Right lung (tissue), 5 donors: Measurements from ENCODE around the gene POLR2B. TPM values are rescaled to one million over a fixed set of nuclear protein-coding genes. Genes with fewer than 3 reads are reported as not detected.
"Not testable (repeated sequence)": the region's sequence is repeated elsewhere in the genome, so short reads cannot be mapped to it uniquely, and the experiment has no call there.

ENCODE experiments used
- DNase-seq, 2 donors: peaks; one replicate each; pipeline ENCODE4 v3.0.0-alpha.2; 2013
- polyA plus RNA-seq, 5 donors: library from polyadenylated mRNA; unstranded; fragments of 120-200 nt; gene quantifications; one replicate each; pipeline versions ENCODE4 v1.2.1 to v1.2.3, GENCODE V29; 2013; ENCODE audit warnings: inconsistent platforms in 1 of 5, low replicate concordance in 1 of 5; ENCODE audit not compliant: insufficient read length in 5 of 5, insufficient read depth in 1 of 5

Gene POLR2B
- polyA plus RNA-seq, 5 donors: 91.1 to 133 (median 121) TPM

DNA sequence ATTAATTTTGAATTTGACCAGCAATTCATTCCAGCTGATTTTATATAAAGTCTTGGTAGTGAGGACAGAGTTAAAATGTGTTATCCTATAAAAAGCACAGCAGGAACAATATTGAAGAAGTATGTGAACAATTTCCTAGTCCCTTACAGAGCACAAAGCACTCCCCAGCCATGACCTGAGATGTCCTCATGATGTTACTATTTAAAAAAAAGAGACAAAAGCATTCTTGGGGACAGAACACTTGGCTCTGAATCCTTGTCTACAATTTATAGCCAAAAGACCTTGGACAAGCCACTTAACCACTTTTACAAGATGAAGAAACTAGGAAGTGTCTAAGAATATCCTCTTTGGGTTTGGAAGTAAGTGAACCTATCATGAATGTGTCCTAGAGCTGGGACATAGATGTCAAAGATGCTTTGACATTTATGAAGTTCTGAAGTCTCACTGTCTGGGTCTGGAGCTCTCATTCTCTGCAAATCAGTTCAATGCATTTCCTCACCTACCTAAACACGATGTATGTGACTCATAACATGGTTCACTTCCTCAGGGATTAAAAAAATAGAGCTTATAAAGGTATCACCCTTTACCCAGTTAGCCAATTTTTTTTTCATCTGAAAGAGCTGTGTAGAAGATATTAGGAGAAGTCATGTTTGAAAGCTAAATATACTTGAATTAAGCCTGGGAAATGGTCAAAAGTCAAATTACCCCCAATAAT lies 70.1 kb downstream of the POLR2B start:
- DNase-seq: no peak

GRCh38 chr4:57051095-57051494 lies 72.4 kb downstream of the POLR2B start:
- DNase-seq: no peak

DNA sequence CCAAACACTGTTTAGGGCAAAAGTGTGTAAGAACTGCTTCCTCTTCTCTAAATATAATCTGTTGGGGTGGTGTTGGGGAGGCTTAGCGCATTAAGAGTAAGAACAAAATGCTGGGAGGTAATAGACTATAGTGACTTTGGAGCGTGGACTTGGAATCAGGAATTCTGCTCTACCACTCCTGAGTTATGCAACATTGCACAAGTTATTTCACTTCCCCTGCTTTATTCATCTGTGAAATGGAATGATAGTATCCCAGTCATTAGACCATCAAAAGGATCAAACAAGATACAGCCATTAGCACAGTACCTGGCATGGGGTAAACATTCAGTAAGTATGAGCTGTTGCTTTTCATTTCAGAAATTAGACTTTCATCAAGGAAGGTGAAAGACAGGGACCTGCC lies 72.8 kb downstream of the POLR2B start:
- no peak for DNase-seq

GRCh38 chr4:57053508-57053907 lies 74.8 kb downstream of the POLR2B start:
- no peak for DNase-seq

DNA sequence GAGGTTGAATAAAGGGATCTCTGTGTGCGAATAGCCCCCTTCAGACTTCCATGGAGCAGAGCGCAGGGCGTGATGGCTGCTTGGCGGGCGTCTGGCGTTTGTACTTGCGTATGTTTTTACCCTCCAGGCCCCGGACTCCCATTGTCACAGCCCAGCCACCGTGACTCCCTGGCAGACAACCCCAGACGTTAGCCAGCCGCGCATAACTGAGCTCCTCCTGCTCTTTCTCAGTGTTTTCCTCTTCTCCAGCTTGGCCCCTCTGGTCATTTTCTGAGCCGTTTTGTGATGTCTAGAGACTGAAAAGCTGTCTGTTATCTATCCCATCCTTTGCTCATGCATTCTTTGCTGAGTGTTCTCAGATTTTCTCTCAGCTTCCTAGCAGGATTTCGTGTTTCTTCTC lies 77.2 kb downstream of the POLR2B start:
- no peak for DNase-seq

DNA sequence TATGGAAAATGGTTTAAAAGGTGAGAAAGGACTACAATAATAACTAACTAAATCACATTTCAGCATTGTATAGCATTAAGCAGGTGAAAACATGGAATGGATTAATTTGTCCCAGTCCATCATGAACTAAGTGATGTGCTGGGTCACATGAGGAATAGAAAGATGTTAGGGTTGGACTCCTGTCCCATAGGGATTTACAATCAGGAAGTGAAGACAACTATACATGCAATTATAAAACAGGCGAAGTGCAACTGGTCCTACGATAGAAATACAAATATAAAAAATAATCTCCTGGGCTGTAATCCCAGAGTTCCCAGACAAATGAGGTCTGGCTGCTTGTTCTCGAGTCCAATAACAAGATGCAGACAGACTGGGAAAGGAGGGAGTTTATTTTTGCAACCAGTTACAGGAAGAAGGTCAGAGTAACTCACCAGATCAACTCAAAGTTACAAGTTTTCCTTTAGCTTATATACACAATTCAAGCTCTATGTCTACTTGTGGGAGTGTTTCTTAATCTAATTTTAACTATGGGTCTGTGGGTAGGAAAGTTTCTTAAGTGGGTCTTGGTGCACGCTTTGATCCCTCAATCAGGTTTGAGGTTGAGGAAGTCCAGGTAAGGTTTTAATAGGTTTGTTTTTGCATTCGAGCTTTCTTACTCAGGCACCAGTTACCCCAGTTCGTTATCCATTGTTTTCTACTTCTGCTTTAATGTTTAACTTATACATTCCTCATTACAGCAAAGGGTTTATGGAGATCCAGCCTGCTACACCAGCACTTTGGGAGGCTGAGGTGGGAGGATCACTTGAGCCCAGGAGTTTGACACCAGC lies 81.4 kb downstream of the POLR2B start:
- DNase-seq: no peak

DNA sequence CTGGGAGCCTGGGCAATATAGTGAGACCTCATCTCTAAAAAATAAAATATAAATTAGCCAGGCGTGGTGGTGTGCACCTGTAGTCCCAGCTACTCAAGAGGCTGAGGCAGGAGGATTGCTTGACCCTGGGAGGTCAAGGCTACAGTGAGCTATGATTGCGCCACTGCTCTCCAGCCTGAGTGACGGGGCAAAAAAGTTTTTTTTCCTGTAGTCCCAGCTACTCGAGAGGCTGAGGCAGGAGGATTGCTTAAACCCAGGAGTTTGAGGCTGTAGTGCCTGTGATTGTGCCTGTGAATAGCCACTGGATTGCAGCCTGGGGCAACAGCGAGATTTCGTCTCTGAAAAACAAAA lies 82.0 kb downstream of the POLR2B start:
- not testable (repeated sequence) for DNase-seq

- no peak for DNase-seq
These were observed 82.7 kb downstream of the POLR2B start for GRCh38 chr4:57061395-57061794.

DNA sequence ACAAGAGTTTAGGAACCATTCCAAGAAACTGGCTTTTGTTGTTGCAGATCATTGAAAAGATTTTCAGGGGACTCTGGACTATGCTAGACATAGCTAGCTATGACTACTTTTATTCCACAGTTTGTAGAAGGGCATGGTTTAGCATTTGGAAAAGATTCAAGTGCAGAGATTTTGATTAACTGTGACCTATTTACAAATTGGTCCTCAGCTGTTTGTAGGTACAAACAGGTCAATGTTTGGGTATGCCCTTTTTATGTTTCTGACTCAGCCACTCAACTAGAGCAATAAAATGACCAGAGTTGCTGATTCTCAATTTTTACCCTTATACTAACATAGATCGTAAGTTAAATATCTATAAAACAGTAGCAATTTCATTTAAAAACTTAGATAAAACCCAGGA lies 84.8 kb downstream of the POLR2B start:
- no peak for DNase-seq

DNA sequence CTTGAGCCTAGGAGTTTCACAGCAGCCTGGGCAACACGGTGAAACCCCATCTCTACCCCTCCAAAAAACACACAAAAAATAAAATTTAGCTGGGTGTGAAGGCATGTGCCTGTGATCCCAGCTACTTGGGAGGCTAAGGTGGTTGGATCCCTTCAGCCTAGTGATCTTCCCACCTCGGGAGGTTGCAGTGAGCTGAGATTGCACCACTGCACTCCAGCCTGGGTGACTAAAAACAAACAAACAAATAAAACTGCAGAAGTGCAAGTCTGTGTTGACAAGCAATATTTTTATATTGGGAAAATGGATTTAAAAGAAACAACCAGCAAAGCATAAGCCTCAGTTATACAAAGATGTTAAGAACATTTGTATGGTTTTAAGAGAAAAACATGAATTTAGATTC lies 85.4 kb downstream of the POLR2B start:
- DNase-seq: no peak

DNA sequence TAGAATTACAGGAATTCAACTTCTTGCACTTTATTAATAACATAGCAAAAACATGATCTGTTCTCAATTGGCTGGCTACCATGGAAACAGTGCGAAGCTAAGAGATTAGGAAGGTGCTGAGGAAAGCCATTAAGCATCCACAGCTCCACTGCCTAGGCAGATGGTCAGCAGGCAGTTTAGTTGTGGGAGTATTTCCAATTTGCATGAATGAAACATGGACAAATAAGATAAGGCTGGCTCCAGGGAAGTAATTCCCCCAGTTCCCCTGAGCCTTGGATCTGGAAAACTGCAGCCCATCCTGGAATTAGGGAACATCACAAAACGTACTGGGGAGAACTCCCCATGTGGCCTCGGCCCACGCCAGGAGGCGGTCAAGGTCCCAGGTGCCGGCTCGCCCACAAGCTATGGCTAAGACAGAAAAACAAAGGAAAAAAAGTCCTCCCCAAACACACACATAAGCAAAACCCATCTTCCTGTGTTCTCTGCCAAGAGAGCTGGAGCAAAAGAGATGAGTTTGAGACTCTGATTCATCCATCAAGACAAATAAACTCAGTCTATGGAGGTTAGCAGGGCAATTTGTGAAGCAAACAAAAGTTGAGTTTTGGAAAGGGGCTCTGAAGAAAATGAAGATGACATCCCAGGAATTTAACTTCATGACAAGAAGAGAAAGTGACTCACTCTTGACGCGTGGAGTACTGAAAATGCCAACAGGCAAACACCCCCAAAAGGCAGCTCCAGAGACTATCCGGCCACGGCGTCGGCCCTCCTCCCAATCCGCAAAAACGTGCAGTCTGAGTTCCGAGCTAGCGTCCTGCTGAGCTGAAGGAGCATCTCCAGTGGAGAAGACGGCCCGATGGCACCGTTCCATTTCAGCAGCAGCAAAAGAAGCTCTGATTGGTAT lies 86.4 kb downstream of the POLR2B start:
- no peak for DNase-seq

DNA sequence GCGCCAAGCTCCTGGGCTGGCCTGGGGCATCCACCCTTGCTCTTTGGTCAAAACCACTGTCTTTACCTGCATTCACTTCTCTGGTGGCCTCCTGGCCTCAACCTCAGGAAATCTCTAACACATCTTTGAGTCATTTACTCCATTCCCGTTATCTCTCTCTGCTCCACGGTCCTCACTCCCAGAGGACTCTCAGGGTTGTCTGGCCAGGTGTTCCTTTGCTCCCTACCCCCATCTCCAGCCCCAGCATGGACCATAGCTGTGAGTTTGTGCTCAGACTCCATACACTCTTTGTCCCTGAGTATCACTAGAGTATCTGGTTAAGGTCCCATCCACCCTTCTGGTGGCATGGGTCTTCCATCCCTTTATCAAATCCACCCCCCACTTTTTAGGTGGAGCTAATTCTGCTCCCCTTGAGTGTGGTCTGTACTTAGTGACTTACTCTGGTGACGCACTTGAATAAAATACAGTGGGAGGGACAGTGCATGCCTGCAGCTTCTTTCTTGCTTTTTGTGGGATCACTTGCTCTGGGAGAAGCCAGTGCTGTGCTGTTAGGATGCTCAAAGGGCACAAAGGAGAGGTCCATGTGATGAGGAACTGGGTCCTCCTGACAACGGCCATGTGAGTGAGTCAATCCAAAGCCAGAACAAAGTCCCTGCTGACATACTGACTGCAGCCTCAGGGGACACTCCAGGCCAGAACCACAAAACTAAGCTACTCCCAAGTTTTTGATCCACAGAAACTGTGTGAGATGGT lies 87.2 kb downstream of the POLR2B start:
- no peak for DNase-seq

GRCh38 chr4:57068237-57068981 lies 89.7 kb downstream of the POLR2B start:
- no peak for DNase-seq

DNA sequence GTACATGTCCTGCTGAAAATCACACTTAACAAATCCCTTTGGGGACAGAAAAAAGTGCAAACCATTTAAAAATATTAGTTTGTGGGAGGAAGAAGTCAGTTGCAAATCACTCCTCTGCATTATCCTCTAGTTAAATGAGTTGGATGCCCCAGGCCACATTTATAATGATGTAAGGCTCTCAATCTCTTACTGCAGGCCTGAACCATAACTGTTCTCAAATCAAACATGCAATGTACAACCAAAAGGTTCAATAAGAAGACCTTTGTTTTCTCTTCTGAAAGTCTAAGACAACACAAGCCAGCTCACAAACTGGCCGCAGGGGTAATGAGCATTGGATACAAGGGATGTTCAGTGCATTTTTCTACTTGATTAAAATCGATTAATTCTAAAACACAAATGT lies 91.8 kb downstream of the POLR2B start:
- DNase-seq: no peak

- no peak for DNase-seq
These were observed 92.6 kb downstream of the POLR2B start for GRCh38 chr4:57071326-57071725.

DNA sequence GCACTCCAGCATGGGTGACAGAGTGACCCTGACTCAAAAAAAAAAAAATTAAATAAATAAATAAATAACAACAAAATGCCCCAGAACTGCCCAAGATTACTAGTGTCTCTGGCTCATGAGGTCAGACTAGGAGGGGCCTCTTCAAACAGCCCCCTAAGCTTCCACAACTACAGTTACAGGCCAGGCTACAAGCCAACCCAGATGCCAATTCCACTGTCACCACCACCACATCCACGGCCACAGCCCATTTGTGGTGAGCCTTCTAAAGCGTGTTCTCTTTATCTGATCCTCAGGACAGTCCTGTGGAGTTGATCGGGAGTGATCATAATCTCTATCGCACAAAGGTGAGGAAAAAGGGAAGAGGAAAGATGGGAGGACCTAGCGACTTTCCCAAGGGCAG lies 94.9 kb downstream of the POLR2B start:
- DNase-seq: no peak

- no peak for DNase-seq
These were observed 96.0 kb downstream of the POLR2B start for GRCh38 chr4:57074744-57075143.

GRCh38 chr4:57075367-57075766 lies 96.7 kb downstream of the POLR2B start:
- no peak for DNase-seq

- DNase-seq: no peak
These were observed 98.0 kb downstream of the POLR2B start for GRCh38 chr4:57076646-57077045.

DNA sequence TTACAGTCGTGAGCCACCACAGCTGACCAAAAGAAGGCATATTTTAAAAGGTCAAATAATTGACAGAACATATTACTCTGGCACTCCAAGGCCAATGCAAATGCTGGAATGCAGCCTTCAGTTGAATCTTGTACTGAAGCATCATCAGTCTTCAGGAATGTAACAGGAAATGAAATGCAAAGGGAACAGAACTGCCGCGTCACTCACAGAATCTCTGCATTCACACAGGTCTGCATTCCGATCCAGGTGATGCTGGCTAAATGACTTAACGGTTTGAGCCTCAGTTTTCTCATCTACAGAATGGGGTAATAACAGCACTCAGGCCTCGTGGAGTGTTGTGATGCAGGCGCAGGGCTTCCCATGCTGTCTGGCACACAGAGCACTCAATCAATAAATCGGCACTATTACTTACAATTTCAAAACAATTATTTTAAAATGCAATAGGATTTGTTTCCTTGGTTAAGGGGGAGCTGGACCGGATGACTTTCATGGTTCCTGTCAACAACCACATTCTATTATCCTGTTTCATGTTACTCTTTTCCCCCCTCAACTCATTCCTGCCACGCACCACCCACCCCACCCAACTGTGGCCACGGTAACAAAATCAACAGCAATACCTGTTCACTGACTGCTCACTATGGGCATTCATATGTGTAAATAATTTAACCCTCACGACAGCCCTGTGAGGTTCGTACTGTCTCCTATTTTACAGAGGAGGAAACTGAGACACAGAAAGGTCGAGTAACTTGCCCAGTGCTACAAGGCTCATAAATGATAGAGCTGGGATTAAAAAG lies 99.1 kb downstream of the POLR2B start:
- no peak for DNase-seq
